IPS-15b (cell line): ENCODE data around the gene WSB2.
"Not testable (repeated sequence)": the region's sequence is repeated elsewhere in the genome, so short reads cannot be mapped to it uniquely, and the experiment has no call there.

Experiments
- H3K27me3 ChIP-seq: one replicate; pipeline ENCODE4 v1.6.1; 2013; ENCODE audit warnings: low read length; ENCODE audit not compliant: control insufficient read depth, insufficient read depth
- H3K36me3 ChIP-seq: one replicate; pipeline ENCODE4 v1.6.1; 2013; ENCODE audit warnings: low read length; ENCODE audit not compliant: control insufficient read depth, insufficient read depth
- H3K4me1 ChIP-seq: one replicate; pipeline ENCODE4 v1.6.1; 2013; ENCODE audit warnings: mild to moderate bottlenecking, low read length; ENCODE audit not compliant: control insufficient read depth, insufficient read depth
- H3K4me3 ChIP-seq: one replicate; pipeline ENCODE4 v1.5.1; 2013; ENCODE audit warnings: low read depth, low read length
- H3K9ac ChIP-seq: one replicate; pipeline ENCODE4 v1.6.1; 2013; ENCODE audit warnings: low read depth, mild to moderate bottlenecking, low read length
- H3K9me3 ChIP-seq: one replicate; pipeline ENCODE4 v1.6.1; 2013; ENCODE audit warnings: mild to moderate bottlenecking, low read length; ENCODE audit not compliant: control insufficient read depth, insufficient read depth

WSB2 gene

DNA sequence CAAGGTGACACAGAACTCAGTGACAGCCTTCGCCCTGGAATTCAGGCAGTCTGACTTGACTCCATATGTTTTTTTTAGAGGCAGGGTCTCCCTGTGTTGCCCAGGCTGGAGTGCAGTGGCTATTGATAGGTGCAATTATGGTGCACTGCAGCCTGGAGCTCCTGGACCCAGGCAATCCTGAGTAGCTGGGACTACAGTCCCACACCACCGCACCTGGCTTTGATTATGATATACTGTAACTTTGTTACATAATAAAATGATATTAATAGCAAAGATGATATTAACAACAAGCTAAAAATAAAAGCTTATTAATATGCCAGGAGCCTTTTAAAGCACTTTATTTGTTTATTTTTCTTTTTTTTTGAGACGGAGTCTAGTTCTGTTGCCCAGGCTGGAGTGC lies 33.1 kb upstream of the WSB2 start:
- Histone ChIP-seq H3K9ac (no peak overlapping the region), H3K4me1 (peaks cover 3% of the 10 kb centered on the region), H3K36me3 (peaks cover 35% of the 10 kb centered on the region), H3K27me3 (no peaks in the 10 kb centered on the region), H3K9me3 (no peaks in the 10 kb centered on the region), H3K4me3 (no peak overlapping the region)

DNA sequence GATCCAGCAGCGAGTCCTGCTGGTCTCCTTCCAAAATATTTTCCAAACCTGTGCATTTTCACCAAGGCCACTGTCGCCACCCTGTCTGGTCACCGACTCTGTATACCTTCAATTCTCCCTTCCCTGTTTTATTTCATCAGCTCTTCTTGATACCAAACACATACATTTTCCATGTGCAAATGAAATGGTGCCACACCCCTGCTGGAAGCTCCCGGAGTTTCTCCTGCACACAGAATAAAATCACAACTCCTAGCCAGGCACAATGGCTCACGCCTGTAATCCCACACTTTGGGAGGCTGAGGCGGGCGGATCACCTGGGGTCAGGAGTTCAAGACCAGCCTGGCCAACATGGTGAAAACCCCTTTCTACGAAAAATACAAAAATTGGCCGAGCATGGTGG lies 28.8 kb upstream of the WSB2 start:
- H3K9me3 ChIP-seq: no peaks in the 10 kb centered on the region
- peaks cover 26% of the 10 kb centered on the region for H3K36me3 ChIP-seq
- H3K27me3 ChIP-seq: no peaks in the 10 kb centered on the region
- H3K4me3 ChIP-seq: no peak overlapping the region
- no peak overlapping the region for H3K9ac ChIP-seq
- no peaks in the 10 kb centered on the region for H3K4me1 ChIP-seq

DNA sequence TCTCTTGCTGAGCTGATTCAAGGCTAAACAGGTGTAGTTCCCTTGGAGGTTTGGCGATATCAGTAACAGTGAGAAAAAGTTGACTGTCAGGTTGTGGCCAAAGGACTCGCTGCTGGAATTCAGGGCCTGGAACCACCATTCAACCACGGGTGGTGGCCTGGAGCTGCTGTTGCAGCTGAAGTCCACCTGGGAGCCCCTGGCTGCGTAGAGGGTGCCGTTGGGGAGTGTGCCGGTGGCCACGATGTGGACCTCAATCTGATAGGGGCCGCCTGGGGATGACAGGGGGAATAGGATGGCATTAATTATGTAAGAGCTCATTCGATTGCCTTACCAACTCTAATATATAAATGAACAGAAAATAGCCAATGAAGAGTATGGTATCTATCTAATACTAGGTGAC lies 21.2 kb upstream of the WSB2 start:
- Histone ChIP-seq H3K4me1 (no peaks in the 10 kb centered on the region), H3K27me3 (no peaks in the 10 kb centered on the region), H3K4me3 (no peak overlapping the region), H3K36me3 (peaks cover 33% of the 10 kb centered on the region), H3K9ac (no peak overlapping the region), H3K9me3 (no peaks in the 10 kb centered on the region)

DNA sequence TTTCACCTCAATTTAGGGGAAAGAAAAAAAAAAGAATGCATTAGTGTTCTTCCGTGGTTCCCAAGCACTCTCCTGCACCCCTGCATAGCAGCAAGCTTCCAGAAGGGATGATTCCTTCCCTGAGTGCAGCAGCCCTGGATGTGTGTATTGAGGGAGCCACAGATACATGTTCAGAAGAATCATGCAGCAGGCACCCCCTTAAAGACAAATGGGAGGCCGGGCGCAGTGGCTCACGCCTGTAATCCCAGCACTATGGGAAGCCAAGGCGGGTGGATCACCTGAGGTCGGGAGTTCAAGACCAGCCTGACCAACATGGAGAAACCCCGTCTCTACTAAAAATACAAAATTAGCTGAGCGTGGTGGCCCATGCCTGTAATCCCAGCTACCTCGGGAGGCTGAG lies 20.5 kb upstream of the WSB2 start:
- H3K9me3 ChIP-seq, H3K4me1 ChIP-seq, H3K9ac ChIP-seq, H3K4me3 ChIP-seq, H3K27me3 ChIP-seq: not testable (repeated sequence)
- peaks cover 35% of the 10 kb centered on the region for H3K36me3 ChIP-seq

DNA sequence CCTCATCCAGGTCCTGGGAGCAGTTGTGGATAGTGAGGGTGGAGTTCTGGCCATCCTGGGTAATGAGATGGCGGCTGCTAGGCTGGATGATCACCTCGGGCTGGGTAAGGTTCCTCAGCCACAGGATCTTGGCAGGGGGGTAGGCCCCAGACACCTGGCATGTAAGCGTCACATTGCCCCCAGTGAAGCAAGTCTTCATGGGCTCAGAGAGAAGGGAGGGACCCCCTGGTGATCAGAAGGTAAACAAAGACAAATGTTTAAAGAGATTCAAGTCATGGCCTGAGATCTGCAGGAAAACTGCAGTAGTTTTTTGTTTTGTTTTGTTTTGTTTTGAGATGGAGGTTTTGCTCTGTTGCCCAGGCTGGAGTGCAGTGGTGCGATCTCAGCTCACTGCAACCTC lies 12.8 kb upstream of the WSB2 start:
- no peaks in the 10 kb centered on the region for H3K9me3 ChIP-seq
- H3K27me3 ChIP-seq: no peaks in the 10 kb centered on the region
- peaks cover 46% of the 10 kb centered on the region for H3K36me3 ChIP-seq
- H3K4me3 ChIP-seq: no peak overlapping the region
- peaks cover 2% of the 10 kb centered on the region for H3K4me1 ChIP-seq
- H3K9ac ChIP-seq: no peak overlapping the region

DNA sequence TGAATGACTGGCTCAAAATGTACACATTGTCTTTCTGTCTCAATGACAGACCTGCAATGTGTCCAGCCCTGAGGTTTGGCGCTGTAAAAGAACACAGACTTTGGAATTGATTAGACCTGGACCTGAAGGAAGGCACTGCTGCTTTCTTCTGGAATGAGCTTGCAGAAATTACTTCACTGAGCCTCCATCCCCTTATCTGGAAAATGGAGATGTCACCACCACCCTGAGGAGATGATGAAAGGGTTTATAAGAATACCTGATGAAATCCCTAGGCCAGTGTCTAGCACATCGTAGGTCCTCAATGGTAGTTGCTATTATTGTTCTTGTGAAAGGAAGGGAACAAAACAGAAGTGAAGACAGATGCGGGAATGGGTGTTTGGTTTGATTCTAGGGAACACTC lies 9.7 kb upstream of the WSB2 start:
- Histone ChIP-seq H3K27me3 (no peaks in the 10 kb centered on the region), H3K36me3 (peaks cover 34% of the 10 kb centered on the region), H3K9ac (no peak overlapping the region), H3K4me3 (no peak overlapping the region), H3K4me1 (peaks cover 2% of the 10 kb centered on the region), H3K9me3 (no peaks in the 10 kb centered on the region)

DNA sequence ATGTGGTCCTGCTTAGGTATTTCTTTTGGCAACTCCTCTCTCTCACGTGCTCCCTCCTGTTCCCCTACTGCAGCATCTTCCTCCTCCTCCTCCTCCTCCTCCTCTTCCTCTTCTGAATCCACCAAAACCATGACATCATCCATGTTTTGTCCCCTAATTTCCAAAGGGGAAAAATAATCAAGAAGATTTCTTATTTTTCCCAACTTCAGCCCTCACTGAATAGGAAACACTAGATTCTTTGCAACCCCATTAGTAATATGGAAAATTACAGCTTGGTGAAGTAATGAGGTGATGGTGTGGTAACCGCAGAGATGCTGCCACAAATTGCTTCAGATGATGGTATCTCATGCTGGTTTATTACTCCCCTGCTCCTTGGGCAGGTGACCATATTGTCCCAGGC lies 7.5 kb upstream of the WSB2 start:
- H3K4me1 ChIP-seq: peaks cover 14% of the 10 kb centered on the region
- H3K36me3 ChIP-seq: peaks cover 29% of the 10 kb centered on the region
- H3K9me3 ChIP-seq: no peaks in the 10 kb centered on the region
- no peak overlapping the region for H3K4me3 ChIP-seq
- no peak overlapping the region for H3K9ac ChIP-seq
- H3K27me3 ChIP-seq: no peaks in the 10 kb centered on the region

DNA sequence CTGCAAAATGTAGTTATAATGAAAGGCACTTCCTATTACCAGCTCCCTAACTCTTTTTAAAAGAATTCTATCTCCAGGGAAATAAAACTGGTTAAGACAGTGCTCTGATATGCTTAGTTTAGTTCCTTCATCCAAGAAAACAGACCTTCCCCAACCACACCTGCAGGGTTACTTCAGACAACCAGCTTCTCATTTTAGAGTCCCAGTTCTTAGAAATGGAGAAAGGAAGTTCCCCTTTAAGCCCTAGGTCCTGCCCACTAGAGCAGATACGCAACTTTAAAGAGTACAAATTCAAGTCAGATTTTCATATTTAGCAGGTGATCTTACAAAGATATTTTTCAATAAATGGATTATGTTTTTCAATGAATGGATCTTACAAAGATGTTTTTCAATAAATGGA lies 4.4 kb upstream of the WSB2 start:
- H3K4me1 ChIP-seq: peaks cover 15% of the 10 kb centered on the region
- no peaks in the 10 kb centered on the region for H3K27me3 ChIP-seq
- H3K4me3 ChIP-seq: no peak overlapping the region
- no peak overlapping the region for H3K9ac ChIP-seq
- H3K9me3 ChIP-seq: no peaks in the 10 kb centered on the region
- H3K36me3 ChIP-seq: peaks cover 17% of the 10 kb centered on the region

DNA sequence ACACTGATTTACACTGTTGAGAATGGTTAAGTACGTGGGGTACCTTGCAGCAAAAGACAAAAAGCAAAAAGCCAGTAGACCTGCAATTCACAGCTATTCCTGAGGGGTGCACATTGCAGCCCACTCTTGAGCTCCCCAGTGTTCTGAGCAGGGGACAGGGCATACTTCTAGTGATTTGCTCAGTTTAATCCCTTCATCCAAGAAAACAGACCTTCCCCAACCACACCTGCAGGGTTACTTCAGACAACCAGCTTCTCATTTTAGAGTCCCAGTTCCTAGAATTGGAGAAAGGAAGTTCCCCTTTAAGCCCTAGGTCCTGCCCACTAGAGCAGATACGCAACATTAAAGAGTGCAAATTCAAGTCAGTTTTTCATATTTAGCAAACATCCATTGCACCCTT lies 3.6 kb upstream of the WSB2 start:
- H3K27me3 ChIP-seq: no peaks in the 10 kb centered on the region
- no peak overlapping the region for H3K4me3 ChIP-seq
- peaks cover 15% of the 10 kb centered on the region for H3K4me1 ChIP-seq
- no peak overlapping the region for H3K9ac ChIP-seq
- H3K9me3 ChIP-seq: no peaks in the 10 kb centered on the region
- H3K36me3 ChIP-seq: peaks cover 14% of the 10 kb centered on the region

DNA sequence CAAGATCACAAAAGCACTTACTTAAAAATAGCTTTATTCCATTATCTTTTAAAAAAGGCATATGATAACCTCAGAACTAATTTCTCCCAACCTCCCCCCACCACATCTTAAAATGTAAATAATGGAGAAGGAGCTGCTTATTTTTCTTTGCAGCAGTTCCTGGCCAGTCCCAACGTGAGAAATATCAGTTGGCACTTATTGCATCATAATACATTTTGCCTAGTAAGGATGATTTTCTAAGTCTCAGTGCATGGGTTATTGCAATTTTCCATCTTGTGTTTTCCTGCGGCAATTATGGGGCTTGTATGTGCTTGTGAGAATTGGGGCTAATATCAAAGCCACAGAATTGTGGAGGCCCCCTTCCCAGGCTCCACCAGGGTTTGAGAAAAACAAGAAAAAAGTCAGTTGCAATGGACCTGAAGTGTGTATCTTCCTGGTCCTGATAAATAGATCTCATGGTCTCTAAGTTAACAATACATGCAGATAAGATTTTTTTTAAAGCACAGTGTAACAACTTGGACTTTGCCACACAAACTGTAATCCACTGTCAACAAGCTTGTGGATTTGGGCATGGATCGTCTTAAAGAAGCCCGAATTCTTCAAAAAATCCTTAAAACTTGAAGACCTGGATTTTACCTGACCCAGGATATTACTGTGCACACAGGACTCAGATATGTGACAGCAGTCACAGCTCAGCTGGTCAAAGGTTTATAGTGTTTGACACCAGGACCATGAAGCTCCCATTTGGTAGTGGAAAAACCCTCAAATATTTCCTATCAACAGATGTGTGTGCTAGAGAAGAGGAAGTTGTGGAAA lies 2.8 kb upstream of the WSB2 start:
- H3K36me3 ChIP-seq: peaks cover 12% of the 10 kb centered on the region
- peaks cover 15% of the 10 kb centered on the region for H3K4me1 ChIP-seq
- H3K4me3 ChIP-seq: peak overlapping the region; percentile 90
- H3K27me3 ChIP-seq: no peaks in the 10 kb centered on the region
- no peaks in the 10 kb centered on the region for H3K9me3 ChIP-seq
- no peak overlapping the region for H3K9ac ChIP-seq

DNA sequence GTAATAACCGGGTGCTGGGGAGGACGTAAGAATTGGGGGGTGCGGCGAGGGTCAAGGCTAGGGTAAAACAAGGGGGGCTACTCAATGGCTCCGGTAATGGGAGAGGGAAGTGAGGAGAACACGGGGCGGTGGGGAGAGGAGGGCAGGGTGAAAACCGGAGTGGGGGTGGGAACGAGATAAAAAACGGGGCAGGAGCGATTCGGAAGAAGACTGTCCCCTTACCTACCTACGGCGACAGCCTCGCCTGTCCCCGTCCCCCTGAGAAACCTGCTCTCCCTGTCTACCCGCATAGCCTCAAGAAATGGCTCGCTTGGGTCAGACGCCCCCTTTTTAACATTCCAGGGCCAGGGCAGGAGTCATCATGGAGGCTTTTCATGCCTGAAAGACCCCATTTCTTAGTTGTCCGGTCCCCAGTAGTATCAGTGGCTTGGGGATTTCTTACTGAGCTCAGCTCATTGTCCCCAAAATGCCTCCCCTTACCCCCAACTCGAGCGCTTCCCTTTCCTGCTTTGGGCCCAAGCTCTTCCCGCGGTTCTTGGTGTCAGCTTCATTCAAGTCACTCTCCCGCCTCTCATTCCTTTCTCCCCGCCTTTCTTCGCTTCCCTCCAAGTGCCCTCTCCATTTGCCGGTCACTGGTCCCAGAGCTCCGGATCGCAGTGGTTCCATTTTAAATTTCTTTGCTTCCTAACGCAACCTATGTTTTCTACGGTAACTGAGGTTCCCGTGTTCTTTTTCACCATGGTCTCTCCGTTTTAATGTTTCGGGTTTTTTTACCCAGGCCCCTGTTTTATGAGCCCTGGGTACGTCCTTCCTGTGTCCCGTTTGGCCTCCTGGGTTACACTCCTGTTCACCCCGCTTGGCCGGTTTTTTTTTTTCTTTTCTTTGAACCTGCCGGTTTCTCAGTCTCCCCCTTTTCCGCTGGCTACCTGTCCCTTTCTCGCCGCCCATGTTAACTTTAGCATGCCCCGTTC lies 1.2 kb upstream of the WSB2 start:
- peak overlapping the region; percentile 72 for H3K9ac ChIP-seq
- peak overlapping the region; percentile 90 for H3K4me3 ChIP-seq
- peaks cover 6% of the 10 kb centered on the region for H3K36me3 ChIP-seq
- H3K9me3 ChIP-seq: no peaks in the 10 kb centered on the region
- H3K4me1 ChIP-seq: peaks cover 15% of the 10 kb centered on the region
- no peaks in the 10 kb centered on the region for H3K27me3 ChIP-seq
